ENCODE measurements around the gene CFAP99.

The CFAP99 gene

GRCh38 chr4:2418650-2419571 lies at the start of gene CFAP99:
CFAP99 (plus strand) TSS chr4:2418955.
- Histone ChIP-seq H3K27ac (no peak within 1 kb of the TSS), H3K4me1 (ENCODE audit: low read depth, poor library complexity, severe bottlenecking) (peaks cover 11% of the 10 kb centered on the region), H3K36me3 (ENCODE audit: insufficient read depth) (no peaks in the 10 kb centered on the region)

GRCh38 chr4:2370597-2371320 lies 48.0 kb upstream of the CFAP99 start:
- Histone ChIP-seq H3K27ac (no peak overlapping the region), H3K79me2 (ENCODE audit: insufficient read depth, low read depth) (no peaks in the 10 kb centered on the region), H3K36me3 (ENCODE audit: insufficient read depth) (no peaks in the 10 kb centered on the region), H3K9ac (no peak overlapping the region), H2AFZ (ENCODE audit: low read depth) (no peak overlapping the region), H3K27me3 (ENCODE audit: insufficient read depth, low read depth) (no peaks in the 10 kb centered on the region), H3K4me1 (ENCODE audit: low read depth, poor library complexity, severe bottlenecking) (no peaks in the 10 kb centered on the region), H4K20me1 (ENCODE audit: insufficient read depth) (no peaks in the 10 kb centered on the region), H3K4me3 (IDR thresholded peaks at IDR 0.05; ENCODE audit: insufficient read depth, low read depth, low read length) (no peak overlapping the region), H3K4me2 (no peak overlapping the region)
- no peak for TF ChIP-seq CTCF (conservative IDR thresholded peaks at IDR 0.05; ENCODE audit: low read depth, low read length)

More at GRCh38 chr4:2418650-2419571, at the start of gene CFAP99:
- TF ChIP-seq CTCF (conservative IDR thresholded peaks at IDR 0.05; ENCODE audit: low read depth, low read length), result no peak
- Histone ChIP-seq H3K4me3 (IDR thresholded peaks at IDR 0.05; ENCODE audit: insufficient read depth, low read depth, low read length) (no peak within 1 kb of the TSS), H3K9ac (peak within 1 kb of the TSS; percentile 39; the same call in 1 of the 2 replicates), H2AFZ (ENCODE audit: low read depth) (peak within 1 kb of the TSS; percentile 34), H3K4me2 (peak within 1 kb of the TSS; percentile 60), H3K79me2 (ENCODE audit: insufficient read depth, low read depth) (no peaks in the 10 kb centered on the region), H4K20me1 (ENCODE audit: insufficient read depth) (no peaks in the 10 kb centered on the region), H3K27me3 (ENCODE audit: insufficient read depth, low read depth) (peaks cover 8% of the 10 kb centered on the region; the same call in 1 of the 2 replicates)

GRCh38 chr4:2371765-2372487 lies 46.8 kb upstream of the CFAP99 start:
- Histone ChIP-seq H3K36me3 (ENCODE audit: insufficient read depth) (no peaks in the 10 kb centered on the region), H3K4me1 (ENCODE audit: low read depth, poor library complexity, severe bottlenecking) (no peaks in the 10 kb centered on the region), H3K9ac (no peak overlapping the region), H3K4me2 (no peak overlapping the region), H3K27me3 (ENCODE audit: insufficient read depth, low read depth) (no peaks in the 10 kb centered on the region), H3K79me2 (ENCODE audit: insufficient read depth, low read depth) (no peaks in the 10 kb centered on the region), H2AFZ (ENCODE audit: low read depth) (no peak overlapping the region), H3K4me3 (IDR thresholded peaks at IDR 0.05; ENCODE audit: insufficient read depth, low read depth, low read length) (no peak overlapping the region), H4K20me1 (ENCODE audit: insufficient read depth) (no peaks in the 10 kb centered on the region), H3K27ac (no peak overlapping the region)
- TF ChIP-seq CTCF (conservative IDR thresholded peaks at IDR 0.05; ENCODE audit: low read depth, low read length), result no peak

- Histone ChIP-seq H4K20me1 (ENCODE audit: insufficient read depth) (no peaks in the 10 kb centered on the region), H2AFZ (ENCODE audit: low read depth) (no peak overlapping the region), H3K27ac (no peak overlapping the region), H3K79me2 (ENCODE audit: insufficient read depth, low read depth) (no peaks in the 10 kb centered on the region), H3K27me3 (ENCODE audit: insufficient read depth, low read depth) (no peaks in the 10 kb centered on the region), H3K9ac (no peak overlapping the region), H3K4me3 (IDR thresholded peaks at IDR 0.05; ENCODE audit: insufficient read depth, low read depth, low read length) (no peak overlapping the region), H3K4me2 (no peak overlapping the region), H3K4me1 (ENCODE audit: low read depth, poor library complexity, severe bottlenecking) (no peaks in the 10 kb centered on the region), H3K36me3 (ENCODE audit: insufficient read depth) (no peaks in the 10 kb centered on the region)
- TF ChIP-seq CTCF (conservative IDR thresholded peaks at IDR 0.05; ENCODE audit: low read depth, low read length), result no peak
Observed at GRCh38 chr4:2372488-2373030, 46.2 kb upstream of the CFAP99 start.
